GOT3 (cell line): ENCODE data around the gene MGME1.

Experiments used
- DNase-seq: peaks from one replicate; lab custom pipeline; 2025; ENCODE audit warnings: mixed read lengths; lab: John Stamatoyannopoulos, UW

MGME1 gene

GRCh38 chr20:17992847-17993513 lies 24.2 kb downstream of the MGME1 start:
- DNase-seq, result no peak

GRCh38 chr20:17993546-17993945 lies 24.7 kb downstream of the MGME1 start:
- no peak for DNase-seq

- DNase-seq, result peak; percentile 22
These were observed 27.4 kb downstream of the MGME1 start for GRCh38 chr20:17995967-17996819.

- no peak for DNase-seq
These were observed 29.6 kb downstream of the MGME1 start for GRCh38 chr20:17998446-17998845.

GRCh38 chr20:17999566-17999965 lies 30.7 kb downstream of the MGME1 start:
- DNase-seq, result no peak

GRCh38 chr20:18001131-18001921 lies 32.5 kb downstream of the MGME1 start:
- DNase-seq, result peak; percentile 81

GRCh38 chr20:18003897-18004296 lies 35.1 kb downstream of the MGME1 start:
- no peak for DNase-seq

GRCh38 chr20:18004384-18005031 lies 35.7 kb downstream of the MGME1 start:
- DNase-seq, result no peak

GRCh38 chr20:18005170-18005989 lies 36.6 kb downstream of the MGME1 start:
- no peak for DNase-seq

GRCh38 chr20:18005990-18006364 lies 37.2 kb downstream of the MGME1 start:
- no peak for DNase-seq

GRCh38 chr20:18006684-18007083 lies 37.9 kb downstream of the MGME1 start:
- DNase-seq, result no peak

GRCh38 chr20:18007534-18008292 lies 38.9 kb downstream of the MGME1 start:
- DNase-seq, result no peak

GRCh38 chr20:18009116-18009515 lies 40.3 kb downstream of the MGME1 start:
- DNase-seq, result no peak

- DNase-seq, result no peak
These were observed 42.7 kb downstream of the MGME1 start for GRCh38 chr20:18011482-18011881.

GRCh38 chr20:18011951-18012645 lies 43.3 kb downstream of the MGME1 start:
- DNase-seq, result no peak

GRCh38 chr20:18012901-18013300 lies 44.1 kb downstream of the MGME1 start:
- DNase-seq, result no peak

- DNase-seq, result no peak
These were observed 45.6 kb downstream of the MGME1 start for GRCh38 chr20:18014411-18014810.

GRCh38 chr20:18016772-18017171 lies 48.0 kb downstream of the MGME1 start:
- no peak for DNase-seq

- DNase-seq, result no peak
These were observed 49.3 kb downstream of the MGME1 start for GRCh38 chr20:18018100-18018499.

- DNase-seq, result no peak
These were observed 50.2 kb downstream of the MGME1 start for GRCh38 chr20:18019068-18019467.
